ENCODE results near the gene GPD1. TPM values are rescaled to one million over a fixed set of nuclear protein-coding genes. Genes with fewer than 3 reads are reported as not detected.
A peak's percentile ranks its signal among the peaks of the same experiment; 100 is the strongest.

Gene GPD1
- total and polyA plus RNA-seq, 2 experiments from 2014 or later, result 2.5 to 3.4 TPM

DNA sequence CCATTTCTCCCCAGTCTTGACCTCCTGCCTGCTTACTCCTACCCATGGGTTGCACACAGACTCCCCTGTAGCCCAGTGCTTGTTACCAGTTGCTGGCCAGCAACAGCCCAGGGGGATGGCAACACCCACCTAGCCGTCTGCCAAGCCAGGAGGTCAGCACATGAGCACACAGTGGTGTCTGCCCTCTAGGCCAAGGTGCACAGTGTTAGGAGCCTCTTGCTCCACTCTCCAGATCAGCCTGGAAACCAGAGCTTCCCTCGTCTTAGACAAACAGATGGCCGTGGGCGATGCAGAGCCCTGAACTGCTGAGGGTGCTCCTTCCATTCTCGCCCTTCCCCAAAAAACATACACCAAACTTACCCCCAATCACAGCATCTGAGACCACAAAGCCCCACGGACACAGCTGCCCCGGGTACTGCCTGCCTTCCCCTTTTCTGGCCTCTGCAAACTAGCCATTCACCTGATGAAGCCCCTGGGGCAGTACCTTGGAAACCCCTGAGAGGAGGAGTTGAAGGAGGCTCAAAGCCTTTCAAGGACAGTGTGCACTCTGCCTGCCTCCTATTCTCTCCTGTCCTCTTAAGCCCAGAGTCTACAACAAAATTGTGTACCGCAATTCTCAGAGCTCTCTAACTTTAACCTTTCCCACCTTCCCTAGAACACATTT, 1.0 kb upstream of the GPD1 start:
- peaks cover 26% of the 10 kb centered on the region for H3K36me3 ChIP-seq
- DNase-seq (ENCODE audit: low read depth in 1 of 2, low spot score in 1 of 2), result no peak
- no peak overlapping the region for H3K4me3 ChIP-seq
- H3K9me3 ChIP-seq (ENCODE audit: low read depth), result no peaks in the 10 kb centered on the region
- H3K4me1 ChIP-seq (ENCODE audit: low read depth), result peaks cover 15% of the 10 kb centered on the region
- H3K27me3 ChIP-seq, result no peaks in the 10 kb centered on the region
- H3K27ac ChIP-seq, result peak overlapping the region; percentile 49
- TF ChIP-seq, protein P1, sequence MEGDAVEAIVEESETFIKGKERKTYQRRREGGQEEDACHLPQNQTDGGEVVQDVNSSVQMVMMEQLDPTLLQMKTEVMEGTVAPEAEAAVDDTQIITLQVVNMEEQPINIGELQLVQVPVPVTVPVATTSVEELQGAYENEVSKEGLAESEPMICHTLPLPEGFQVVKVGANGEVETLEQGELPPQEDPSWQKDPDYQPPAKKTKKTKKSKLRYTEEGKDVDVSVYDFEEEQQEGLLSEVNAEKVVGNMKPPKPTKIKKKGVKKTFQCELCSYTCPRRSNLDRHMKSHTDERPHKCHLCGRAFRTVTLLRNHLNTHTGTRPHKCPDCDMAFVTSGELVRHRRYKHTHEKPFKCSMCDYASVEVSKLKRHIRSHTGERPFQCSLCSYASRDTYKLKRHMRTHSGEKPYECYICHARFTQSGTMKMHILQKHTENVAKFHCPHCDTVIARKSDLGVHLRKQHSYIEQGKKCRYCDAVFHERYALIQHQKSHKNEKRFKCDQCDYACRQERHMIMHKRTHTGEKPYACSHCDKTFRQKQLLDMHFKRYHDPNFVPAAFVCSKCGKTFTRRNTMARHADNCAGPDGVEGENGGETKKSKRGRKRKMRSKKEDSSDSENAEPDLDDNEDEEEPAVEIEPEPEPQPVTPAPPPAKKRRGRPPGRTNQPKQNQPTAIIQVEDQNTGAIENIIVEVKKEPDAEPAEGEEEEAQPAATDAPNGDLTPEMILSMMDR (IDR thresholded peaks at IDR 0.05; ENCODE audit: low read depth, low read length), result no peak

- Histone ChIP-seq H3K4me3 (no peak overlapping the region), H3K4me1 (ENCODE audit: low read depth) (peaks cover 15% of the 10 kb centered on the region), H3K9me3 (ENCODE audit: low read depth) (no peaks in the 10 kb centered on the region), H3K36me3 (peaks cover 20% of the 10 kb centered on the region), H3K27ac (peak overlapping the region; percentile 49), H3K27me3 (no peaks in the 10 kb centered on the region)
- no peak for DNase-seq (ENCODE audit: low read depth in 1 of 2, low spot score in 1 of 2)
- TF ChIP-seq, protein P1 (IDR thresholded peaks at IDR 0.05; ENCODE audit: low read depth, low read length), result no peak
Observed at GRCh38 chr12:50103351-50103750, 457 bp upstream of the GPD1 start.

GRCh38 chr12:50104417-50105366, 884 bp downstream of the GPD1 start:
- DNase-seq (ENCODE audit: low read depth in 1 of 2, low spot score in 1 of 2), result no peak
- Histone ChIP-seq H3K4me3 (no peak overlapping the region), H3K27ac (no peak overlapping the region)

DNA sequence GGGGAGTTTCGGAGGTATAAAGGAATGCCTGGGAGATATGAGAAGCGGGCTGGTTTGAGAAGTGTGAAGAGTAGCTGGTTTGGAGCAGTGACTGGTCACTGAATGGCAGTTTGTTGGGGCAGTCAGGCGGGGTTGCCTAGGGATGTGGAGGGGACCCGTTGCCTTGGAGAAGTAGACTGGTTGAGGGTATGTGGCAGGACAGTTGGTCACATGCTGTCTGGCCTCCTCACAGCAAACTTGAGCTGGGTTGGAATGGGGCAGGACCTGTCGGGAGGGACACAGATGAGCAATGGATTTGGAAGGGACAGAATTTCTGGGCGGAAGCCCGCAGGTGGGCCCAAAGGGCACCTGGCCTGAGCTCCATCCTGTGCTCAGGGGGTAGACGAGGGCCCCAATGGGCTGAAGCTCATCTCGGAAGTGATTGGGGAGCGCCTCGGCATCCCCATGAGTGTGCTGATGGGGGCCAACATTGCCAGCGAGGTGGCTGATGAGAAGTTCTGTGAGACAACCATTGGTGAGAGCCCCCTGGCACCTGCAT, 2.2 kb downstream of the GPD1 start:
- TF ChIP-seq, protein P1 (IDR thresholded peaks at IDR 0.05; ENCODE audit: low read depth, low read length), result no peak

More at GRCh38 chr12:50104417-50105366, 884 bp downstream of the GPD1 start:
- H3K9me3 ChIP-seq (ENCODE audit: low read depth), result no peaks in the 10 kb centered on the region
- H3K27me3 ChIP-seq, result no peaks in the 10 kb centered on the region
- peaks cover 25% of the 10 kb centered on the region for H3K4me1 ChIP-seq (ENCODE audit: low read depth)
- TF ChIP-seq, protein P1 (IDR thresholded peaks at IDR 0.05; ENCODE audit: low read depth, low read length), result no peak
- H3K36me3 ChIP-seq, result peaks cover 7% of the 10 kb centered on the region

GRCh38 chr12:50106907-50107306, 3.1 kb downstream of the GPD1 start:
- TF ChIP-seq, protein P1 (IDR thresholded peaks at IDR 0.05; ENCODE audit: low read depth, low read length), result no peak
- Histone ChIP-seq H3K9me3 (ENCODE audit: low read depth) (no peaks in the 10 kb centered on the region), H3K4me1 (ENCODE audit: low read depth) (peaks cover 42% of the 10 kb centered on the region), H3K4me3 (no peak overlapping the region), H3K36me3 (no peaks in the 10 kb centered on the region), H3K27me3 (no peaks in the 10 kb centered on the region), H3K27ac (no peak overlapping the region)
- DNase-seq (ENCODE audit: low read depth in 1 of 2, low spot score in 1 of 2), result no peak

More for the DNA sequence above, 2.2 kb downstream of the GPD1 start:
- Histone ChIP-seq H3K27me3 (no peaks in the 10 kb centered on the region), H3K9me3 (ENCODE audit: low read depth) (no peaks in the 10 kb centered on the region), H3K4me1 (ENCODE audit: low read depth) (peaks cover 38% of the 10 kb centered on the region), H3K36me3 (no peaks in the 10 kb centered on the region), H3K4me3 (no peak overlapping the region), H3K27ac (no peak overlapping the region)
- no peak for DNase-seq (ENCODE audit: low read depth in 1 of 2, low spot score in 1 of 2)
